IMR-90 (cell line): ENCODE results near the gene PIGZ. TPM values are rescaled to one million over a fixed set of nuclear protein-coding genes. Genes with fewer than 3 reads are reported as not detected.

Experiments
- ATAC-seq: fragments of 200-7000 bp; cut with Tn5 transposase; 2 replicates; pipeline ENCODE4 v1.9.1; 2020; ENCODE audit warnings: low read depth, mild to moderate bottlenecking, moderate library complexity
- BruUV-seq: library from RNA; stranded (reverse); fragments of 400-500 nt; replicated peaks from 2 replicates; lab custom pipeline; 2021; lab: Mats Ljungman, UMichigan
- CTCF ChIA-PET: fragments of 300-600 bp; formaldehyde crosslinking; extraction: SDS; loops from one replicate; lab custom pipeline; 2021; ENCODE audit warnings: antibody characterized with exemption; lab: Yijun Ruan, JAX
- POLR2A ChIA-PET: fragments of 300-600 bp; sonication (Branson Sonifier 250); formaldehyde crosslinking; loops from one replicate; lab custom pipeline; 2022; ENCODE audit warnings: antibody characterized with exemption; ENCODE audit not compliant: unreplicated experiment; lab: Charles Lee
- DNase-seq: peaks from one replicate; pipeline ENCODE4 v3.0.0; 2013
- H2AFZ ChIP-seq: replicated peaks from 2 replicates; pipeline ENCODE3; 2013; ENCODE audit warnings: low read length, mild to moderate bottlenecking; ENCODE audit not compliant: poor library complexity
- H2AK5ac ChIP-seq: 2 replicates; pipeline ENCODE4 v1.6.1; 2013; ENCODE audit warnings: low read depth, low read length, inconsistent platforms
- H2AK9ac ChIP-seq: replicated peaks from 2 replicates; pipeline ENCODE3; 2013; ENCODE audit warnings: mild to moderate bottlenecking, low read depth, low read length, moderate library complexity; ENCODE audit not compliant: poor library complexity
- H2BK120ac ChIP-seq: 2 replicates; pipeline ENCODE4 v1.6.1; 2013; ENCODE audit warnings: low read depth, low read length, inconsistent platforms
- H2BK15ac ChIP-seq: 3 replicates; pipeline ENCODE4 v1.6.1; 2013; ENCODE audit warnings: low read depth, low read length, inconsistent platforms
- H2BK20ac ChIP-seq: 2 replicates; pipeline ENCODE4 v1.6.1; 2013; ENCODE audit warnings: low read depth, mild to moderate bottlenecking, inconsistent platforms, low read length, moderate library complexity
- H2BK5ac ChIP-seq: 2 replicates; pipeline ENCODE4 v1.6.1; 2013; ENCODE audit warnings: mild to moderate bottlenecking, low read depth, low read length, inconsistent platforms; ENCODE audit not compliant: poor library complexity, severe bottlenecking
- H3K14ac ChIP-seq: replicated peaks from 2 replicates; pipeline ENCODE4 v1.6.1; 2013; ENCODE audit warnings: low read depth, low read length, inconsistent platforms
- H3K18ac ChIP-seq: 2 replicates; pipeline ENCODE4 v1.6.1; 2013; ENCODE audit warnings: low read depth, low read length, control low read depth
- H3K23ac ChIP-seq: 2 replicates; pipeline ENCODE4 v1.6.1; 2013; ENCODE audit warnings: low read depth, low read length, inconsistent platforms
- H3K27ac ChIP-seq: 2 replicates; pipeline ENCODE4 v1.5.1; 2013; ENCODE audit warnings: mild to moderate bottlenecking, control low read depth, low read length; ENCODE audit not compliant: insufficient read depth
- H3K27me3 ChIP-seq: 2 replicates; pipeline ENCODE4 v1.6.1; 2013; ENCODE audit warnings: low read length; ENCODE audit not compliant: control insufficient read depth, insufficient read depth
- H3K36me3 ChIP-seq: 2 replicates; pipeline ENCODE4 v1.6.1; 2013; ENCODE audit warnings: low read length, mixed read lengths; ENCODE audit not compliant: control insufficient read depth, insufficient read depth
- H3K4ac ChIP-seq: 2 replicates; pipeline ENCODE4 v1.6.1; 2013; ENCODE audit warnings: low read depth, low read length, inconsistent platforms
- H3K4me1 ChIP-seq: 2 replicates; pipeline ENCODE4 v1.6.1; 2013; ENCODE audit warnings: low read length, mixed read lengths; ENCODE audit not compliant: control insufficient read depth, insufficient read depth
- H3K4me2 ChIP-seq: 2 replicates; pipeline ENCODE4 v1.6.1; 2013; ENCODE audit warnings: low read depth, mild to moderate bottlenecking, control low read depth, low read length, moderate library complexity
- H3K4me3 ChIP-seq: 2 replicates; pipeline ENCODE4 v1.5.1; 2013; ENCODE audit warnings: low read depth, mild to moderate bottlenecking, control low read depth, low read length, moderate library complexity; ENCODE audit not compliant: insufficient read depth
- H3K56ac ChIP-seq: 2 replicates; pipeline ENCODE4 v1.6.1; 2013; ENCODE audit warnings: low read length, inconsistent platforms; ENCODE audit not compliant: insufficient read depth; ENCODE audit errors: extremely low read depth
- H3K79me1 ChIP-seq, 2 experiments: 2 replicates each; pipeline ENCODE4 v1.6.1; 2013; ENCODE audit warnings: low read length in 2 of 2, inconsistent platforms in 1 of 2, low read depth in 1 of 2
- H3K9ac ChIP-seq: 2 replicates; pipeline ENCODE4 v1.6.1; 2013; ENCODE audit warnings: low read depth, low read length, control low read depth
- H3K9me1 ChIP-seq: 2 replicates; pipeline ENCODE4 v1.6.1; 2013; ENCODE audit warnings: low read length, inconsistent platforms; ENCODE audit not compliant: insufficient read depth
- H3K9me3 ChIP-seq: 2 replicates; pipeline ENCODE4 v1.6.1; 2013; ENCODE audit warnings: low read length; ENCODE audit not compliant: control insufficient read depth, insufficient read depth
- H4K20me1 ChIP-seq: 2 replicates; pipeline ENCODE4 v1.6.1; 2013; ENCODE audit warnings: low read length, inconsistent platforms; ENCODE audit not compliant: insufficient read depth
- H4K5ac ChIP-seq: 2 replicates; pipeline ENCODE4 v1.6.1; 2013; ENCODE audit warnings: mild to moderate bottlenecking, low read depth, low read length, control low read depth
- H4K8ac ChIP-seq, 2 experiments: 2 replicates each; pipeline ENCODE4 v1.6.1; 2013; ENCODE audit warnings: low read depth in 2 of 2, low read length in 2 of 2, control low read depth in 1 of 2, inconsistent platforms in 1 of 2
- H4K91ac ChIP-seq: 2 replicates; pipeline ENCODE4 v1.6.1; 2013; ENCODE audit warnings: low read depth, low read length, inconsistent platforms; ENCODE audit not compliant: insufficient read depth
- CEBPB ChIP-seq: IDR thresholded peaks from 2 replicates; pipeline ENCODE4 v1.6.1; 2012; ENCODE audit warnings: low read depth, low read length, improper control_type of control experiment
- CTCF ChIP-seq: conservative IDR thresholded peaks from 2 replicates; pipeline ENCODE4 v1.5.1; 2012; ENCODE audit warnings: mild to moderate bottlenecking, low read depth, low read length, improper control_type of control experiment
- ELK1 ChIP-seq: fragments of 150-350 bp; IDR thresholded peaks from 2 replicates; pipeline ENCODE4 v1.6.1; 2016; ENCODE audit warnings: low read depth, mild to moderate bottlenecking, low read length, moderate library complexity, borderline replicate concordance
- FOS ChIP-seq: fragments of 150-350 bp; IDR thresholded peaks from 2 replicates; pipeline ENCODE4 v1.6.1; 2016; ENCODE audit warnings: low read depth, low read length
- MAFK ChIP-seq: IDR thresholded peaks from 2 replicates; pipeline ENCODE4 v1.6.1; 2012; ENCODE audit warnings: low read depth, low read length, improper control_type of control experiment
- MAZ ChIP-seq: IDR thresholded peaks from 2 replicates; pipeline ENCODE4 v1.6.1; 2012; ENCODE audit warnings: low read depth, mild to moderate bottlenecking, low read length, improper control_type of control experiment, moderate library complexity, borderline replicate concordance
- POLR2A ChIP-seq: IDR thresholded peaks from 2 replicates; pipeline ENCODE4 v1.6.1; 2012; ENCODE audit warnings: mild to moderate bottlenecking, low read depth, low read length
- RCOR1 ChIP-seq: IDR thresholded peaks from 2 replicates; pipeline ENCODE4 v1.6.1; 2012; ENCODE audit warnings: mild to moderate bottlenecking, low read length, improper control_type of control experiment; ENCODE audit not compliant: insufficient replicate concordance
- RFX5 ChIP-seq: IDR thresholded peaks from 2 replicates; pipeline ENCODE4 v1.8.0; 2012; ENCODE audit warnings: low read depth, mild to moderate bottlenecking, low read length, moderate library complexity
- USF2 ChIP-seq: fragments of 150-350 bp; IDR thresholded peaks from 2 replicates; pipeline ENCODE4 v1.6.1; 2017; ENCODE audit warnings: mild to moderate bottlenecking, antibody characterized with exemption, low read length, low read depth
- WGBS, 2 experiments: methylation state at CpG; one replicate each; pipeline versions ENCODE4 v1.1.5 to v1.1.7; 2013; ENCODE audit warnings: missing lambda C conversion rate in 2 of 2; ENCODE audit not compliant: insufficient read length in 1 of 2; ENCODE audit errors: extremely low coverage in 2 of 2; 5-methylcytosine and 5-hydroxymethylcytosine counted together
- dilution Hi-C: fragments of 300-500 bp; cut with HindIII; formaldehyde crosslinking; loops from one replicate; pipeline ENCODE4 v1.14.3; 2018; ENCODE audit warnings: low sequenced_read_pairs; ENCODE audit not compliant: unreplicated experiment
- in situ Hi-C: fragments of 300-500 bp; cut with MboI; formaldehyde crosslinking; loops from 3 replicates; pipeline ENCODE4 v1.14.3; 2019; ENCODE audit warnings: low sequenced_read_pairs, inconsistent platforms, mixed read lengths
- intact Hi-C: fragments of 100-400 bp; cut with micrococcal nuclease; formaldehyde crosslinking; loops from 2 replicates; pipeline ENCODE4 v1.10.0; 2022
- polyA plus RNA-seq, 3 experiments: library from polyadenylated mRNA; depleted of rRNA; stranded (reverse); fragments of >200 nt; gene quantifications; 2 replicates each; pipeline ENCODE4 v1.2.3, GENCODE V29; 2012; ENCODE audit warnings: low replicate concordance in 1 of 3
- total RNA-seq: library from RNA; depleted of rRNA; stranded (reverse); fragments of >200 nt; gene quantifications from 2 replicates; pipeline ENCODE4 v1.2.3, GENCODE V29; 2012

The PIGZ gene
- total and polyA plus RNA-seq, 2 of the 4 experiments (the other 2 are of a cell fraction), result 0.18 to 0.86 TPM

GRCh38 chr3:196918968-196919367, 49.7 kb downstream of the PIGZ start:
- Histone ChIP-seq H3K4me3 (no peak overlapping the region), H3K18ac (no peak overlapping the region), H2AK9ac (no peak overlapping the region), H3K4ac (no peak overlapping the region), H2BK20ac (no peak overlapping the region), H2BK15ac (no peak overlapping the region), H3K27ac (no peak overlapping the region), H4K5ac (no peak overlapping the region), H2BK120ac (no peak overlapping the region), H3K27me3 (no peaks in the 10 kb centered on the region), H3K4me1 (no peaks in the 10 kb centered on the region), H3K9ac (no peak overlapping the region), H3K9me3 (no peaks in the 10 kb centered on the region), H2AFZ (no peak overlapping the region), H4K8ac (no peak overlapping the region), H3K56ac (no peak overlapping the region), H3K36me3 (peaks cover 19% of the 10 kb centered on the region), H4K20me1 (no peaks in the 10 kb centered on the region), H4K91ac (no peak overlapping the region), H2BK5ac (no peak overlapping the region), H3K9me1 (no peaks in the 10 kb centered on the region; the same call in 1 of the 2 replicates), H3K14ac (no peak overlapping the region), H3K79me1 (peaks cover 0 to 15% of the 10 kb centered on the region in 2 experiments), H2AK5ac (no peak overlapping the region), H3K4me2 (no peak overlapping the region), H3K23ac (no peak overlapping the region)
- no peak for TF ChIP-seq ELK1
- TF ChIP-seq FOS, result no peak
- TF ChIP-seq MAFK, result no peak
- no peak for TF ChIP-seq USF2
- no peak for TF ChIP-seq RFX5
- TF ChIP-seq CEBPB, result no peak
- no peak for TF ChIP-seq CTCF
- no peak for TF ChIP-seq POLR2A
- no peak for TF ChIP-seq MAZ
- no peak for TF ChIP-seq RCOR1
- ATAC-seq (no peak), DNase-seq (no peak)
- dilution Hi-C loops (no loop called here), intact Hi-C loops (no loop called here), in situ Hi-C loops (no loop called here)
- CTCF ChIA-PET, result no interaction called here
- BruUV-seq, result no TSS peak
- no CpG with 5 or more reads among the region's 2 CpGs for WGBS, 2 experiments
- POLR2A ChIA-PET, result no interaction called here
